Parathyroid adenoma (tissue), 2 donors: Measurements from ENCODE around the gene SRRM1.

Experiments
- H2AFZ ChIP-seq: fragments of 300-600 bp; sonication (generic); one replicate; pipeline ENCODE4 v1.7.0; 2017; ENCODE audit warnings: antibody characterized with exemption, mild to moderate bottlenecking
- H3K27ac ChIP-seq: fragments of 300-600 bp; sonication (generic); one replicate; pipeline ENCODE4 v1.7.0; 2017
- H3K27me3 ChIP-seq: fragments of 300-600 bp; sonication (generic); one replicate; pipeline ENCODE4 v1.7.0; 2017; ENCODE audit warnings: low read length; ENCODE audit not compliant: control insufficient read depth, insufficient read depth
- H3K36me3 ChIP-seq: fragments of 300-600 bp; sonication (generic); one replicate; pipeline ENCODE4 v1.7.0; 2017; ENCODE audit warnings: low read length; ENCODE audit not compliant: control insufficient read depth, insufficient read depth
- H3K4me1 ChIP-seq: fragments of 300-600 bp; sonication (generic); one replicate; pipeline ENCODE4 v1.7.0; 2017; ENCODE audit warnings: control low read depth
- H3K4me2 ChIP-seq: fragments of 300-600 bp; sonication (generic); one replicate; pipeline ENCODE4 v1.7.0; 2017; ENCODE audit warnings: low read length
- H3K4me3 ChIP-seq: fragments of 300-600 bp; sonication (generic); one replicate; pipeline ENCODE4 v1.7.0; 2017; ENCODE audit warnings: low read depth, low read length
- H3K79me2 ChIP-seq: fragments of 300-600 bp; sonication (generic); one replicate; pipeline ENCODE4 v1.7.0; 2017; ENCODE audit warnings: control low read depth
- H3K9ac ChIP-seq: fragments of 300-600 bp; sonication (generic); one replicate; pipeline ENCODE4 v1.7.0; 2017; ENCODE audit warnings: mild to moderate bottlenecking
- H3K9me3 ChIP-seq: fragments of 300-600 bp; sonication (generic); one replicate; pipeline ENCODE4 v1.7.0; 2017; ENCODE audit warnings: low read length; ENCODE audit not compliant: control insufficient read depth
- TF ChIP-seq, protein P1 (sequence below): fragments of 300-600 bp; sonication (generic); IDR thresholded peaks from one replicate; pipeline ENCODE4 v1.7.0; 2017; ENCODE audit warnings: antibody characterized with exemption, mild to moderate bottlenecking
- donor health status: primary hyperparathyroidism.

SRRM1 gene

DNA sequence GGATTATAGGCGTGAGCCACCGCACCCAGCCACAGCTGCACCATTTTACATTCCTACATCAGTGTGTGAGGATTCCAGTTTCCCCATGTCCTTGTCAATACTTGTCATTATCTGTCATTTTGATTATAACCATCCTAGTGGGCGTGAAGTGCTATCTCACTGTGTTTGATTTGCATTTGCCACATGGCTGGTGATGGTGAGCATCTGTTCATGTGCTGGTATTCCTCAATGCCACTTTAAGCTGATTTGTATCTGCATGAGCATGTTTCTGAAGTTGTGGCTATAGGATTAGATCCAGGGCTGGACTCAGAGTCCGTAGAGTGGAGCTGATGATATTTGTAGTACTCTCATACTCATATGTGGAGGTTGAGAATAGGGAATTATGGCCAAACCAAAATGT, 36.6 kb downstream of the SRRM1 start:
- Histone ChIP-seq H3K4me3 (no peak overlapping the region), H3K9me3 (no peaks in the 10 kb centered on the region), H3K79me2 (no peaks in the 10 kb centered on the region), H2AFZ (no peak overlapping the region), H3K27ac (no peak overlapping the region), H3K9ac (no peak overlapping the region), H3K27me3 (no peaks in the 10 kb centered on the region), H3K4me2 (no peak overlapping the region), H3K36me3 (no peaks in the 10 kb centered on the region), H3K4me1 (no peaks in the 10 kb centered on the region)
- TF ChIP-seq, protein P1, sequence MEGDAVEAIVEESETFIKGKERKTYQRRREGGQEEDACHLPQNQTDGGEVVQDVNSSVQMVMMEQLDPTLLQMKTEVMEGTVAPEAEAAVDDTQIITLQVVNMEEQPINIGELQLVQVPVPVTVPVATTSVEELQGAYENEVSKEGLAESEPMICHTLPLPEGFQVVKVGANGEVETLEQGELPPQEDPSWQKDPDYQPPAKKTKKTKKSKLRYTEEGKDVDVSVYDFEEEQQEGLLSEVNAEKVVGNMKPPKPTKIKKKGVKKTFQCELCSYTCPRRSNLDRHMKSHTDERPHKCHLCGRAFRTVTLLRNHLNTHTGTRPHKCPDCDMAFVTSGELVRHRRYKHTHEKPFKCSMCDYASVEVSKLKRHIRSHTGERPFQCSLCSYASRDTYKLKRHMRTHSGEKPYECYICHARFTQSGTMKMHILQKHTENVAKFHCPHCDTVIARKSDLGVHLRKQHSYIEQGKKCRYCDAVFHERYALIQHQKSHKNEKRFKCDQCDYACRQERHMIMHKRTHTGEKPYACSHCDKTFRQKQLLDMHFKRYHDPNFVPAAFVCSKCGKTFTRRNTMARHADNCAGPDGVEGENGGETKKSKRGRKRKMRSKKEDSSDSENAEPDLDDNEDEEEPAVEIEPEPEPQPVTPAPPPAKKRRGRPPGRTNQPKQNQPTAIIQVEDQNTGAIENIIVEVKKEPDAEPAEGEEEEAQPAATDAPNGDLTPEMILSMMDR, result no peak

DNA sequence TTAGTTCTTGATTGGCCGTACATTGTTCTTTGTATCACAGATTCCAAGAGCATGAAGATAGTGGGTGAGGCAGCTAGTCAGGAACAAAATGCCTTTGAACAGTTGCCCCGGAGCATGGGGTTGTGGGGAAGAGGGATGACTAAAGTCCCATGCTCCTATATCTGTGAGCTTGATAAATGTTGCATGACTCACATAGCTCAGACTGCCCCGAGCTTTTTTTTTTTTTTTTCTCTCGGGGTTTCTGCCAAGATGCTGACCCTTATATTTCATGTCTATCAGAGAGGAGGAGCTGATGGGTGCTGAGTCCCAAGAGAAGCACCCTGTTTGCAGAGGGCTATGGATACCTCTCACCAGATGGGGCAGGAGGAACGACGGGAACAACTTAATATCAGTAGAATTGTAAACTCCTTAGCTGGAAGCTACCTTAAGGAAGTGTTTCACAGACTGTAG, 40.6 kb downstream of the SRRM1 start:
- Histone ChIP-seq H3K36me3 (no peaks in the 10 kb centered on the region), H3K79me2 (no peaks in the 10 kb centered on the region), H2AFZ (no peak overlapping the region), H3K9ac (no peak overlapping the region), H3K27ac (no peak overlapping the region), H3K4me2 (no peak overlapping the region), H3K9me3 (no peaks in the 10 kb centered on the region), H3K4me1 (no peaks in the 10 kb centered on the region), H3K27me3 (no peaks in the 10 kb centered on the region), H3K4me3 (no peak overlapping the region)
- TF ChIP-seq, protein P1, result no peak

DNA sequence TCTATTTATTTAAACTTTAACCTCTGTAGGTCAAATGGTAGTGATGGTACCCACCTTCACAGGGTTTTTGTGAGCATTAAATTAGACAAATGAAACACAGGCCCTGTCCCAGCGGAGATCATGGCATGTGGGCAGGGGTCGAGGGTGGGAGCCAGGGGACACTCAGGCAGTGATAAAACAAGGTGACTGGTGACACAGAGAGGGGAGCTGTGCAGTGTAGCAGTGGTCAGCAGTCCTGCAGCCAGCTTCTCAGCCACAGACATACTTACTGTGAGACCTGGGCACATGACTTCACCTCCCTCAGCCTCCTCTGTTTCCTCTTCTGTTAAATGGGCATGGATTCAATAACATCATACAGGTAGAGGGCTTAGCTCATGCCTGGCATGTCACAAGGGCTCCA, 44.9 kb downstream of the SRRM1 start:
- Histone ChIP-seq H2AFZ (peak overlapping the region; percentile 50), H3K9ac (no peak overlapping the region), H3K4me1 (no peaks in the 10 kb centered on the region), H3K9me3 (no peaks in the 10 kb centered on the region), H3K27me3 (no peaks in the 10 kb centered on the region), H3K4me2 (no peak overlapping the region), H3K79me2 (no peaks in the 10 kb centered on the region), H3K36me3 (no peaks in the 10 kb centered on the region), H3K27ac (no peak overlapping the region), H3K4me3 (no peak overlapping the region)
- TF ChIP-seq, protein P1, result no peak

DNA sequence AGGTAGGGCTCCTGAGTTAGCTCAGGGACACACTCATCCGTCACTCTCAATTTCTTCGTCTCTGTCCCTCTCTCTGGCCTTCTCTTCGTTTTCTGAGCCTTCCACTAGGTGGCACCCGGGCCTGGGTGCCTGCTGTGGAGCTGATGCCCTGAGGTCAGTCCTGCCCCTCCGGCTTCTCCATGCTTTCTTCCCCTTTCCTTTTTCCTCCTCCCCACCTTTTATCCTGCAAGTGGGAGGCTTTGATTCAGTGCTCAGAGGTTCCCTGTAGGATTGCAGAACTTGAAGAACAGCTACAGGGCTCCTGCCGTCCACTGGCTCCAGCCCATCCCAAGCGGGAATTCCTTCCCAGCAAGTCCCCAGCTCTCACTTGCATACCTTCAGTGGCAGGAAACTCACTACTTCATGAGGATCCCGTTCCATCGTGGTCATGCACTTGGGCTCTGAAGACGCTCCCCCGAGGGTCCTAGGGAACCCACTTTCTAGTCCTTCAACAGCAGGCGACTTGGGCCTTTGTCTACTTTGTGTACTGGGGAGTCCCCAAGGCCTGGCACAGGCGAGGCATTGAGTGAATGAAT, 45.6 kb downstream of the SRRM1 start:
- Histone ChIP-seq H2AFZ (peak overlapping the region; percentile 50), H3K27ac (no peak overlapping the region), H3K36me3 (no peaks in the 10 kb centered on the region), H3K27me3 (no peaks in the 10 kb centered on the region), H3K9ac (no peak overlapping the region), H3K4me3 (no peak overlapping the region), H3K79me2 (no peaks in the 10 kb centered on the region), H3K4me2 (no peak overlapping the region), H3K9me3 (no peaks in the 10 kb centered on the region), H3K4me1 (no peaks in the 10 kb centered on the region)
- TF ChIP-seq, protein P1, result peak; percentile 73

DNA sequence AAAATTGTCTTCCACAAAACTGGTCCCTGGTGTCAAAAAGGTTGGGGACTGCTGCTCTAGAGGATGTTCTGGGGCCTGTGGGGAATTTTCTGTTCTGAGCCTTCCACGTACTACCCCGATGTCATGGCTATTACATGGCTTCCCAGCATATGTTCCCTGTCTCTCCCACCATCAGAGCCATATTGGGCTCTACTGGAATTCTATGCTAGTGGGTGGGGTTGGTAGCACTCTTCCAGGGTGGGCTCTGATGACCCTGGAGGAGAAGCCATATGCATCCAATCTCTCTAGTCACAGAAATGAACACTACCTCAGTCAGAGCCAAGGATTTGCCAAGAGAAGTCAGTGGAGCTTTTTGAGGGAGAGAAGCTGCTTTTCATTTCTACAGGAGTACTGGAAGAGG, 47.9 kb downstream of the SRRM1 start:
- Histone ChIP-seq H2AFZ (no peak overlapping the region), H3K4me2 (no peak overlapping the region), H3K9me3 (no peaks in the 10 kb centered on the region), H3K27me3 (no peaks in the 10 kb centered on the region), H3K36me3 (no peaks in the 10 kb centered on the region), H3K4me1 (no peaks in the 10 kb centered on the region), H3K9ac (no peak overlapping the region), H3K27ac (no peak overlapping the region), H3K4me3 (no peak overlapping the region), H3K79me2 (no peaks in the 10 kb centered on the region)
- TF ChIP-seq, protein P1, result no peak
